Neural crest cell (in vitro differentiated cells): Measurements from ENCODE around the gene CALHM1. TPM values are rescaled to one million over a fixed set of nuclear protein-coding genes. Genes with fewer than 3 reads are reported as not detected.
"Not testable (repeated sequence)": the region's sequence is repeated elsewhere in the genome, so short reads cannot be mapped to it uniquely, and the experiment has no call there.

Experiments used
- DNase-seq: peaks from one replicate; pipeline ENCODE4 v3.0.0; 2021; ENCODE audit warnings: low read depth, mixed read lengths, low spot score
- H3K27ac Mint-ChIP-seq: one replicate; pipeline ENCODE4 v1.8.0; 2021; ENCODE audit warnings: mild to moderate bottlenecking, mixed read lengths; ENCODE audit not compliant: unreplicated experiment
- H3K27me3 Mint-ChIP-seq: 2 replicates; pipeline ENCODE4 v1.8.0; 2021; ENCODE audit warnings: low read depth, mild to moderate bottlenecking, mixed read lengths
- H3K36me3 Mint-ChIP-seq: 2 replicates; pipeline ENCODE4 v1.8.0; 2021; ENCODE audit warnings: low read depth, mild to moderate bottlenecking, mixed read lengths
- H3K4me1 Mint-ChIP-seq: 2 replicates; pipeline ENCODE4 v1.8.0; 2021; ENCODE audit warnings: mixed read lengths
- H3K4me3 Mint-ChIP-seq: one replicate; pipeline ENCODE4 v1.8.0; 2021; ENCODE audit warnings: mild to moderate bottlenecking, mixed read lengths
- H3K9me3 Mint-ChIP-seq: 2 replicates; pipeline ENCODE4 v1.8.0; 2021; ENCODE audit warnings: mixed read lengths
- CTCF ChIP-seq: fragments of 200-600 bp; sonication (generic); conservative IDR thresholded peaks from 2 replicates; pipeline ENCODE4 v1.5.0; 2021; ENCODE audit warnings: antibody characterized with exemption, mild to moderate bottlenecking
- total RNA-seq: library from RNA; stranded (reverse); gene quantifications from 2 replicates; pipeline ENCODE4 v1.2.1, GENCODE V29; 2021

CALHM1 gene
- total RNA-seq, 1 donor from 2014 or later: not detected

DNA sequence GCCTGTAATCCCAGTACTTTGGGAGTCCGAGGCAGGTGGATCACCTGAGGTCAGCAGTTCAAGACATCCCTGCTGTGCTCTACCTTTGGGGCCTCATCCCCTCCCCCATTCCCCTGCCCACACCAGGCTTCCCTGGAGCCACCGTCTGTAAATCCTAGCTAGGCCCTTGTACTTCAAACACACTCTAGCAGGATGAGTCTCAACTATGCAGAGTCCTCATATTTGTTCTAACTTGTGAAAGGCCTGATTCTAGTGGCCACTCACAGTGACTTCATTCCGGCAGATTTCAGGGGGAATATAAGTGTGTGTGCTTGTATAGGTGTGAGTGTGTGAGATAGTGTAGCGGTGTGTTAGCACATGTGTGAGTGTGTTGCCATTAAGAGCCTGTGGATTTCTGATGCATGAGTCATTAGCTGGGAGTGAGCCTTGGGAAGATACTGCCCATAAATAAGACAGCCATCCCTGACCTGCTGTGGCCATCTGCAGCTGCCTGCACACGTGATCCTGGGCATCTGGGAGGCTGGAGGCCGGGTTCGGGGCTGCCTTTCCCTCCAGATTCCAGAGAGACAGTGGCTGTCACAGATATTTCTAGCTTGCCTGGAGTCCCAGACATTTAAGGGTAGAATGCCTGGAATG, 33.1 kb upstream of the CALHM1 start:
- no peak for DNase-seq
- H3K27ac Mint-ChIP-seq: no peak overlapping the region
- H3K9me3 Mint-ChIP-seq: no peaks in the 10 kb centered on the region
- peaks cover 51% of the 10 kb centered on the region for H3K27me3 Mint-ChIP-seq
- H3K36me3 Mint-ChIP-seq: no peaks in the 10 kb centered on the region
- TF ChIP-seq CTCF: no peak
- H3K4me1 Mint-ChIP-seq: peaks cover 16% of the 10 kb centered on the region
- H3K4me3 Mint-ChIP-seq: peak overlapping the region; percentile 89

DNA sequence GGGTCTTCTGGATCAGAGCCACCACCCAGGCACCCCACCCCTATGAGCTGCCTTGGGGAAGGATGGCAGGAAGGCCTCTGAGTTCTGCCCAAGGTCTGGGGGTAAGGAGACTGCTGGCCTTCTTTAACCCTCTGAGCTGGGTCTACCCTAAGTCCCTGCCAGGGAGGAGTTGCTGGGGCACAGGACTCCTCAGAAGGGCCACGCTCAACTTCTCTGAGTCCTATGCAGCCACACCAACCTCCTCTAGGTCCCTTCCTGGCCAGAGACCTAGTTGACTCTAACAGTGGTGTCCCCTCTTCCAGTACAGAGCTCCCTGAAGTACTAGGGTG, 32.2 kb upstream of the CALHM1 start:
- no peak overlapping the region for H3K4me3 Mint-ChIP-seq
- no peaks in the 10 kb centered on the region for H3K9me3 Mint-ChIP-seq
- no peaks in the 10 kb centered on the region for H3K36me3 Mint-ChIP-seq
- no peak overlapping the region for H3K27ac Mint-ChIP-seq
- peaks cover 16% of the 10 kb centered on the region for H3K4me1 Mint-ChIP-seq
- DNase-seq: no peak
- TF ChIP-seq CTCF: no peak
- H3K27me3 Mint-ChIP-seq: peaks cover 44% of the 10 kb centered on the region

- H3K27me3 Mint-ChIP-seq: peaks cover 17% of the 10 kb centered on the region
- peaks cover 6% of the 10 kb centered on the region for H3K4me1 Mint-ChIP-seq
- no peaks in the 10 kb centered on the region for H3K9me3 Mint-ChIP-seq
- H3K27ac Mint-ChIP-seq: no peak overlapping the region
- H3K36me3 Mint-ChIP-seq: no peaks in the 10 kb centered on the region
- no peak overlapping the region for H3K4me3 Mint-ChIP-seq
- DNase-seq: no peak
- no peak for TF ChIP-seq CTCF
Measured at GRCh38 chr10:103487410-103487708, 28.7 kb upstream of the CALHM1 start.

- H3K4me1 Mint-ChIP-seq, H3K36me3 Mint-ChIP-seq, H3K27ac Mint-ChIP-seq, H3K9me3 Mint-ChIP-seq, DNase-seq, H3K4me3 Mint-ChIP-seq: not testable (repeated sequence)
- H3K27me3 Mint-ChIP-seq: peaks cover 12% of the 10 kb centered on the region
Measured at GRCh38 chr10:103486635-103487409, 28.1 kb upstream of the CALHM1 start.

- no peak overlapping the region for H3K27ac Mint-ChIP-seq
Measured at GRCh38 chr10:103481974-103482531, 23.4 kb upstream of the CALHM1 start.

More at GRCh38 chr10:103481974-103482531, 23.4 kb upstream of the CALHM1 start:
- Mint-ChIP-seq H3K27me3 (peaks cover 4% of the 10 kb centered on the region), H3K4me1 (peaks cover 10% of the 10 kb centered on the region), H3K9me3 (no peaks in the 10 kb centered on the region), H3K4me3 (no peak overlapping the region), H3K36me3 (no peaks in the 10 kb centered on the region)
- peak; percentile 67 for TF ChIP-seq CTCF
- DNase-seq: peak; percentile 23
